Uterus (tissue), 4 donors: ENCODE results near the gene EML5. TPM values are rescaled to one million over a fixed set of nuclear protein-coding genes. Genes with fewer than 3 reads are reported as not detected.

ENCODE experiments used
- DNase-seq, 2 donors: peaks; one replicate each; pipeline ENCODE4 v3.0.0-alpha.2; 2019 to 2020
- H3K27ac ChIP-seq, 2 donors: fragments of 200-600 bp; sonication (generic); 1 replicate in 1 of 2; 2 replicates in 1 of 2; pipeline ENCODE4 v1.5.1; 2016 to 2018
- H3K27me3 ChIP-seq, 2 donors: fragments of 200-600 bp; sonication (generic); one replicate each; pipeline ENCODE4 v1.5.1; 2018 to 2019; ENCODE audit warnings: control low read depth in 1 of 2
- H3K36me3 ChIP-seq, 2 donors: fragments of 200-600 bp; sonication (generic); one replicate each; pipeline ENCODE4 v1.5.1; 2019; ENCODE audit warnings: control low read depth in 1 of 2
- H3K4me1 ChIP-seq, 2 donors: fragments of 200-600 bp; sonication (generic); one replicate each; pipeline ENCODE4 v1.5.1; 2018 to 2019; ENCODE audit warnings: control low read depth in 1 of 2
- H3K4me3 ChIP-seq, 2 donors: fragments of 200-600 bp; sonication (generic); 1 replicate in 1 of 2; 2 replicates in 1 of 2; pipeline ENCODE4 v1.5.1; 2018 to 2019; ENCODE audit warnings: mild to moderate bottlenecking in 1 of 2
- H3K9me3 ChIP-seq, 2 donors: fragments of 200-600 bp; sonication (generic); one replicate each; pipeline ENCODE4 v1.5.1; 2019; ENCODE audit warnings: control low read depth in 1 of 2
- CTCF ChIP-seq, 4 experiments: fragments of 200-600 bp in 2 of 4; fragments of 450-650 bp in 2 of 4; sonication (generic) in 2 of 4; IDR thresholded peaks; one replicate each; pipeline ENCODE4 v1.5.1; 2016 to 2019; ENCODE audit warnings: antibody characterized with exemption in 4 of 4, mild to moderate bottlenecking in 2 of 4, moderate library complexity in 1 of 4
- POLR2A ChIP-seq, 2 donors: fragments of 450-650 bp; IDR thresholded peaks; one replicate each; pipeline ENCODE4 v1.6.1; 2016; ENCODE audit warnings: antibody characterized with exemption in 2 of 2, mild to moderate bottlenecking in 1 of 2, moderate library complexity in 1 of 2
- intact Hi-C: fragments of 100-400 bp; cut with DNase I; formaldehyde crosslinking; loops from one replicate; pipeline ENCODE4 v1.15.1; 2023; ENCODE audit warnings: low total_unique reads
- total RNA-seq, 4 donors: library from RNA; depleted of rRNA in 3 of 4; stranded (reverse); fragments of >200 nt in 3 of 4; gene quantifications; one replicate each; pipeline versions ENCODE4 v1.1.0 to v1.2.4, GENCODE V29; 2014 to 2023
- donor health status: DM: yes; HTN: yes; CAD: no.

The EML5 gene
- total RNA-seq, 4 donors from 2014 or later = 0.26 to 4.4 (median 2.9) TPM

GRCh38 chr14:88753873-88754272 is 38.9 kb downstream of the EML5 start:
- H3K4me1 ChIP-seq = no peaks in the 10 kb centered on the region
- H3K36me3 ChIP-seq = no peaks in the 10 kb centered on the region
- DNase-seq = no peak
- no peak overlapping the region for H3K4me3 ChIP-seq
- no peak for TF ChIP-seq POLR2A (IDR thresholded peaks at IDR 0.05)
- intact Hi-C loops = no loop called here
- no peak overlapping the region for H3K27ac ChIP-seq
- H3K9me3 ChIP-seq = no peaks in the 10 kb centered on the region
- H3K27me3 ChIP-seq = no peaks in the 10 kb centered on the region

DNA sequence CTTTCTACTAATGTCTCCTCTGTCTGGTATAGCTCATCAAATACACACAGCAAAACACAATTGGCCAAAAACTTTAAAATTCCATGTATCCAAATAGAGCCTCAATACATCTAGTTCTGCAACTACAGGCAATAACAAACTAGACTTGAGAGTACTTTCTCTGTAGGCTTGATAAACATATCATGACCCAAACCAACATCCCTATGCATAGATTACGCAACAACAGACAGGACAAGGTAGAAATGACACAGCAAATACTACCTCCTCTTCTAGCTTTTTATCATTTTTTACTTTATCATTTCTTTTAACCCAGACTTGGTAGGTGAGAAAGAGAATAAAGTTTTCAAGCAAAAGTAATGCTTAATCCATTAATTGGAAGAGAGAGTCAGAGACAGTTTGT is 41.8 kb downstream of the EML5 start:
- intact Hi-C loops = no loop called here
- DNase-seq = no peak
- Histone ChIP-seq H3K36me3 (no peaks in the 10 kb centered on the region), H3K4me1 (no peaks in the 10 kb centered on the region), H3K27ac (no peak overlapping the region), H3K9me3 (no peaks in the 10 kb centered on the region), H3K4me3 (no peak overlapping the region), H3K27me3 (no peaks in the 10 kb centered on the region)
- TF ChIP-seq POLR2A (IDR thresholded peaks at IDR 0.05) (no peak), CTCF (IDR thresholded peaks at IDR 0.05) (no peak)

GRCh38 chr14:88750413-88750812 is 42.3 kb downstream of the EML5 start:
- Histone ChIP-seq H3K36me3 (no peaks in the 10 kb centered on the region), H3K4me3 (no peak overlapping the region), H3K27ac (no peak overlapping the region), H3K27me3 (no peaks in the 10 kb centered on the region), H3K9me3 (no peaks in the 10 kb centered on the region), H3K4me1 (no peaks in the 10 kb centered on the region)
- DNase-seq = no peak
- intact Hi-C loops = no loop called here
- TF ChIP-seq POLR2A (IDR thresholded peaks at IDR 0.05) (no peak), CTCF (IDR thresholded peaks at IDR 0.05) (no peak)

DNA sequence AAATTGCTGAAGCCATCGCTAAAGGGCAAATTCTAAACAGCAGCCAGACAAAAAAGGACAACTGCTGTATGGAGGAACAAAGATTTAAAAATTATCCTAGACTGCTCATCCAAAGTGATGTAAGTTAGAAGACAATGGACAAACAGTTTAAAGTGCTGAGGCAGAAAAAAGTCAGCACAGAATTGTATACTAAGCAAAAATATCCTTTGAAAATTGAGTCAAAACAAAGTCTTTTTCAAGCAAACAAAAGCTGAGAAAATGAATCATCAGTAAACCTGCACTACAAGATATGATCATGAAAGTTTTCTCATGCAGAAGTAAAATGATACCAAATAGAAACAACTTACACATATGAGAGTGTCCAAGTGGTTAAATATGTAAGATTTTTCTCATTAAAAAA is 43.6 kb downstream of the EML5 start:
- no peaks in the 10 kb centered on the region for H3K4me1 ChIP-seq
- no peaks in the 10 kb centered on the region for H3K36me3 ChIP-seq
- H3K27ac ChIP-seq = no peak overlapping the region
- no peak overlapping the region for H3K4me3 ChIP-seq
- no peaks in the 10 kb centered on the region for H3K9me3 ChIP-seq
- no peaks in the 10 kb centered on the region for H3K27me3 ChIP-seq
- intact Hi-C loops = no loop called here
- TF ChIP-seq POLR2A (IDR thresholded peaks at IDR 0.05) (no peak), CTCF (IDR thresholded peaks at IDR 0.05) (no peak)
- no peak for DNase-seq

GRCh38 chr14:88748288-88748687 is 44.5 kb downstream of the EML5 start:
- Histone ChIP-seq H3K27ac (no peak overlapping the region), H3K36me3 (no peaks in the 10 kb centered on the region), H3K9me3 (no peaks in the 10 kb centered on the region), H3K4me3 (no peak overlapping the region), H3K4me1 (no peaks in the 10 kb centered on the region), H3K27me3 (no peaks in the 10 kb centered on the region)
- TF ChIP-seq CTCF (IDR thresholded peaks at IDR 0.05) (no peak), POLR2A (IDR thresholded peaks at IDR 0.05) (no peak)
- intact Hi-C loops = no loop called here
- no peak for DNase-seq

DNA sequence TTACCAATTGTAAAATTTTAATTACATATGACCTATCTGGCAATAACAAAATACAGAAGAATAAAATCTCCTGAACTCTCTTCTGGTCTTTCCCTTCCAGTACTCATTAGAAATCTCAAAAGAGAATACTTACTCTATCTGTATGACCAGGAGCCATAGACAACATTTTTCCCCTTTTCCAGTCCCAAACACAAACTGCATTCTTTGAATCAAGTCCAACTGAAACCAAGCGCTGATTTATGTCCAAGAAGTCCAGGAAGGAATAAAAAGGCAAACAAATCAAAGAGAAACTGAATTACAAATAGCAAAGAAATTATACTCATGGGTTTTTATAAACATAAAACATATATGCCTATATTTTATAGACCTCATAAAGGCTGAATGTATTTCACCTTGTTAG is 46.7 kb downstream of the EML5 start:
- H3K9me3 ChIP-seq = no peaks in the 10 kb centered on the region
- no peak overlapping the region for H3K4me3 ChIP-seq
- intact Hi-C loops = no loop called here
- no peak for DNase-seq
- TF ChIP-seq POLR2A (IDR thresholded peaks at IDR 0.05) (no peak), CTCF (IDR thresholded peaks at IDR 0.05) (no peak)
- H3K27me3 ChIP-seq = no peaks in the 10 kb centered on the region
- H3K4me1 ChIP-seq = no peaks in the 10 kb centered on the region
- H3K27ac ChIP-seq = no peak overlapping the region
- H3K36me3 ChIP-seq = no peaks in the 10 kb centered on the region
